ENCODE measurements around the gene FTSJ3. TPM values are rescaled to one million over a fixed set of nuclear protein-coding genes. Genes with fewer than 3 reads are reported as not detected.
"Not testable (repeated sequence)": the region's sequence is repeated elsewhere in the genome, so short reads cannot be mapped to it uniquely, and the experiment has no call there.

FTSJ3 gene, protein sequence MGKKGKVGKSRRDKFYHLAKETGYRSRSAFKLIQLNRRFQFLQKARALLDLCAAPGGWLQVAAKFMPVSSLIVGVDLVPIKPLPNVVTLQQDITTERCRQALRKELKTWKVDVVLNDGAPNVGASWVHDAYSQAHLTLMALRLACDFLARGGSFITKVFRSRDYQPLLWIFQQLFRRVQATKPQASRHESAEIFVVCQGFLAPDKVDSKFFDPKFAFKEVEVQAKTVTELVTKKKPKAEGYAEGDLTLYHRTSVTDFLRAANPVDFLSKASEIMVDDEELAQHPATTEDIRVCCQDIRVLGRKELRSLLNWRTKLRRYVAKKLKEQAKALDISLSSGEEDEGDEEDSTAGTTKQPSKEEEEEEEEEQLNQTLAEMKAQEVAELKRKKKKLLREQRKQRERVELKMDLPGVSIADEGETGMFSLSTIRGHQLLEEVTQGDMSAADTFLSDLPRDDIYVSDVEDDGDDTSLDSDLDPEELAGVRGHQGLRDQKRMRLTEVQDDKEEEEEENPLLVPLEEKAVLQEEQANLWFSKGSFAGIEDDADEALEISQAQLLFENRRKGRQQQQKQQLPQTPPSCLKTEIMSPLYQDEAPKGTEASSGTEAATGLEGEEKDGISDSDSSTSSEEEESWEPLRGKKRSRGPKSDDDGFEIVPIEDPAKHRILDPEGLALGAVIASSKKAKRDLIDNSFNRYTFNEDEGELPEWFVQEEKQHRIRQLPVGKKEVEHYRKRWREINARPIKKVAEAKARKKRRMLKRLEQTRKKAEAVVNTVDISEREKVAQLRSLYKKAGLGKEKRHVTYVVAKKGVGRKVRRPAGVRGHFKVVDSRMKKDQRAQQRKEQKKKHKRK
- 82.0 and 85.1 TPM in 2 replicates for total RNA-seq

DNA sequence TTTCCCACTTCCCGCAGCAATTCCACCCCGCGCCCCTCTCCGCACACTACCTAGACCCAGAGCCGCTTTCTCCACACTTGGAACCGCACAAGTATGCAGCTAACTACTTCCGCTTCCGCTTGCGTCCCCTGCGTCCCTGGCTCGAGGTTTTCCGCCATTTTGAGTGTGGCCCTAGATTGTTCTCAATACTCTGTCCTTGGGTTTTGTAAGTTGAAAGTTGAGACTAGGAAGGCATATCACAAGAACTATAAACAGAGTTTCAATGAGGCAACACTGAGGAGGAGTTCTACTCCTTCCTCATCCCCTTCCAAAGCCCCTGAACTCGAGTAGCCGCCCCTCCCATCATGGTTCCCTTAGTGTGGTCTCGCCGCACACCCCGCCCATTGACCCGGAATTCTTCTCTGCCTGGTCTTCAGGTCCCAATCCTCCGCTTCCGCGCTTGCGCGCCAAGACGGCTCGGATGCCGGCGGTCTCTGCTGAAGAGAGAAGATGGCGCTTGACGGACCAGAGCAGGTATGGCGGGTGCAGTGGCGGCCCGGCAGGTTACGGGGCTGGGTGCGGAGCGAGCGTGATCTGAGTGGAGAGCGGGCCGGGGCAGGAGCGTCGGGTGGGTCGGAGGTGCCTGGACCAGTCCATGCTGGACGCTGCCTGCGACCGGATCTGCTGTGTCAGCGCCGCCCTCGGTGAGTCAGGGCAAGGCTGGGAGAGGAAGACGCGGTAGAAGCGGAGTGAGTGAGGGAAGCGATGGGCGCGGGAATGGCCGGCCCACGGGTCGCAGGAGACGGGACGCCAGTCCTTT lies at the start of gene FTSJ3, which contains the start of gene PSMC5:
Gene FTSJ3 (minus strand): TSS at position 662 of the 799 bp plus-strand sequence. CDS start 761 bp downstream, outside the sequence.
Gene PSMC5 (plus strand): TSS at position 430 of the 799 bp plus-strand sequence. CDS start 60 bp downstream, at position 490.
- Mint-ChIP-seq H3K4me1 (peaks cover 75% of the 10 kb centered on the region), H3K4me3 (peak within 1 kb of the TSS; percentile 98), H3K9me3 (no peaks in the 10 kb centered on the region), H3K27ac (peak within 1 kb of the TSS; percentile 100), H3K27me3 (no peaks in the 10 kb centered on the region), H3K36me3 (ENCODE audit: low read depth) (peaks cover 90% of the 10 kb centered on the region)
- ATAC-seq (ENCODE audit: low read depth) (peak; percentile 95), DNase-seq (peak; percentile 90)
- ChIA-PET CTCF (interaction anchor here (1.4 to 1.5 kb wide), 2 partner anchors 16 to 22 kb away, joined by 4 to 5 read pairs; partner anchors contain the start of gene SMARCD2), POLR2A (interaction anchor here (0.6 to 5.9 kb wide), 17 partner anchors 10 to 680 kb away, joined by 3 to 112 read pairs (median 4); partner anchors contain the start of genes CCDC47, CD79B, CEP95 and DDX42)
- intact Hi-C loops (cut with micrococcal nuclease), result loop anchor here (1.0 to 2.0 kb wide), 9 partner anchors 8 to 680 kb away; partner anchors contain the start of genes CCDC47, CEP95, CYB561 and DDX5
- TF ChIP-seq, protein P1, sequence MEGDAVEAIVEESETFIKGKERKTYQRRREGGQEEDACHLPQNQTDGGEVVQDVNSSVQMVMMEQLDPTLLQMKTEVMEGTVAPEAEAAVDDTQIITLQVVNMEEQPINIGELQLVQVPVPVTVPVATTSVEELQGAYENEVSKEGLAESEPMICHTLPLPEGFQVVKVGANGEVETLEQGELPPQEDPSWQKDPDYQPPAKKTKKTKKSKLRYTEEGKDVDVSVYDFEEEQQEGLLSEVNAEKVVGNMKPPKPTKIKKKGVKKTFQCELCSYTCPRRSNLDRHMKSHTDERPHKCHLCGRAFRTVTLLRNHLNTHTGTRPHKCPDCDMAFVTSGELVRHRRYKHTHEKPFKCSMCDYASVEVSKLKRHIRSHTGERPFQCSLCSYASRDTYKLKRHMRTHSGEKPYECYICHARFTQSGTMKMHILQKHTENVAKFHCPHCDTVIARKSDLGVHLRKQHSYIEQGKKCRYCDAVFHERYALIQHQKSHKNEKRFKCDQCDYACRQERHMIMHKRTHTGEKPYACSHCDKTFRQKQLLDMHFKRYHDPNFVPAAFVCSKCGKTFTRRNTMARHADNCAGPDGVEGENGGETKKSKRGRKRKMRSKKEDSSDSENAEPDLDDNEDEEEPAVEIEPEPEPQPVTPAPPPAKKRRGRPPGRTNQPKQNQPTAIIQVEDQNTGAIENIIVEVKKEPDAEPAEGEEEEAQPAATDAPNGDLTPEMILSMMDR (IDR thresholded peaks at IDR 0.05), result no peak

- H3K27ac Mint-ChIP-seq; H3K27me3 Mint-ChIP-seq; DNase-seq; intact Hi-C loops (cut with micrococcal nuclease); H3K36me3 Mint-ChIP-seq (ENCODE audit: low read depth); ATAC-seq (ENCODE audit: low read depth); H3K9me3 Mint-ChIP-seq; CTCF ChIA-PET; POLR2A ChIA-PET; H3K4me3 Mint-ChIP-seq: not testable (repeated sequence)
- peaks cover 11% of the 10 kb centered on the region for H3K4me1 Mint-ChIP-seq
These were observed 47.2 kb upstream of the FTSJ3 start for GRCh38 chr17:63874693-63875092.

GRCh38 chr17:63874061-63874626 lies 46.7 kb upstream of the FTSJ3 start:
- DNase-seq; intact Hi-C loops (cut with micrococcal nuclease); H3K27me3 Mint-ChIP-seq; H3K36me3 Mint-ChIP-seq (ENCODE audit: low read depth); H3K4me3 Mint-ChIP-seq; CTCF ChIA-PET; H3K27ac Mint-ChIP-seq; H3K9me3 Mint-ChIP-seq; POLR2A ChIA-PET: not testable (repeated sequence)
- H3K4me1 Mint-ChIP-seq, result peaks cover 11% of the 10 kb centered on the region
- ATAC-seq (ENCODE audit: low read depth), result peak; percentile 59

GRCh38 chr17:63873577-63873976 lies 46.1 kb upstream of the FTSJ3 start, which contains the start of gene CSH2:
TSS of gene CSH2 (minus strand) at chr17:63873677. CDS start at chr17:63873614, 63 bp downstream.
- POLR2A ChIA-PET; H3K4me3 Mint-ChIP-seq; H3K27ac Mint-ChIP-seq; H3K4me1 Mint-ChIP-seq; CTCF ChIA-PET; DNase-seq; intact Hi-C loops (cut with micrococcal nuclease); ATAC-seq (ENCODE audit: low read depth); H3K9me3 Mint-ChIP-seq; H3K36me3 Mint-ChIP-seq (ENCODE audit: low read depth); H3K27me3 Mint-ChIP-seq: not testable (repeated sequence)

DNA sequence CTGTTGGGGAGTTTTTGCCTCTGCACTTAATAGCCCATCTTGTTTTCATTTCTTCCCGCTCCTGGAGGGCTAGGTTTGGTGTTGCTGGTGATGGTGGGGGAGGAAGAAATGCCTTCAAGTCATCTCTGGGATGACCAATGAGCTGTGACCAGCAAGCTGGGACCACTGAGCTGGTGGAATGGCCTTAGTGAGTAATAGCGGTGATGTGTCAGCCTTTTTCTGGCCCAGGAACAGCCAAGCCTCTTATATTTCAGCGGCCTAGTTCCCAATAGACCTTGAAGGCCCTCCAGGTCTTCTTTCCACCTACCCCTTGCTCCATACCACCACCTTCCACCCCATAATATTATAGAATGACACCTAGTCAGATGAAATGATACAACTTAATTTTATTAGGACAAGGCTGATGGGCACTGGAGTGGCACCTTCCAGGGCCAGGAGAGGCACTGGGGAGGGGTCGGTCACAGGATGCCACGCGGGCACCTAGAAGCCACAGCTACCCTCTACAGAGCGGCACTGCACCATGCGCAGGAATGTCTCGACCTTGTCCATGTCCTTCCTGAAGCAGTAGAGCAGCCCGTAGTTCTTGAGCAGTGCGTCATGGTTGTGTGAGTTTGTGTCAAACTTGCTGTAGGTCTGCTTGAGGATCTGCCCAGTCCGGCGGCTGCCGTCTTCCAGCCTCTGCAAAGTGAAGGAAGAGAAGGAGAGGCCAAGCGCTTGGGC lies 44.3 kb upstream of the FTSJ3 start:
- H3K27ac Mint-ChIP-seq; H3K27me3 Mint-ChIP-seq; H3K36me3 Mint-ChIP-seq (ENCODE audit: low read depth); H3K4me3 Mint-ChIP-seq; POLR2A ChIA-PET; H3K4me1 Mint-ChIP-seq; H3K9me3 Mint-ChIP-seq; DNase-seq; intact Hi-C loops (cut with micrococcal nuclease); CTCF ChIA-PET; ATAC-seq (ENCODE audit: low read depth): not testable (repeated sequence)

DNA sequence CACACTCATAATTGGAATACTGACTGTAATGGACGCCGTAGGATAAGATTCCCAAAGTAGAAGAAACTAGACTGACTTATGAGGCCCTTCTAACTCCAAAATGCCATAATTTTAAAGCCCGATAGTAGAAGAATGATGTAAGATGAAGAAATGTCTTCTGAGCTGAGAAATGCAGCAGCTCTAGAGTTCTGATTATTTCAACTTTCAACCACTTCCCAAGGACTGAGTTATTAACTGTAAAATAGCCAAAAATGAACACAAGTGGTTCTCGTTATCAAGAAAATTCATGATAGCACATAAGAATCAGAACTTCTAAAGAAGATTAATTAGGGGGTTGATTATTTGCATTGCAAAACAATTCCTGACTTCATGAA lies 42.8 kb upstream of the FTSJ3 start:
- intact Hi-C loops (cut with micrococcal nuclease); H3K27me3 Mint-ChIP-seq; ATAC-seq (ENCODE audit: low read depth); H3K27ac Mint-ChIP-seq; CTCF ChIA-PET; H3K4me1 Mint-ChIP-seq; DNase-seq; POLR2A ChIA-PET; H3K4me3 Mint-ChIP-seq; H3K9me3 Mint-ChIP-seq; H3K36me3 Mint-ChIP-seq (ENCODE audit: low read depth): not testable (repeated sequence)

GRCh38 chr17:63869491-63870291 lies 42.2 kb upstream of the FTSJ3 start:
- H3K36me3 Mint-ChIP-seq (ENCODE audit: low read depth); ATAC-seq (ENCODE audit: low read depth); H3K4me3 Mint-ChIP-seq; H3K4me1 Mint-ChIP-seq; H3K9me3 Mint-ChIP-seq; POLR2A ChIA-PET; intact Hi-C loops (cut with micrococcal nuclease); DNase-seq; H3K27ac Mint-ChIP-seq; H3K27me3 Mint-ChIP-seq: not testable (repeated sequence)
- CTCF ChIA-PET, result interaction anchor here (0.6 to 1.0 kb wide), 3 partner anchors 13 to 242 kb away, joined by 3 read pairs; no protein-coding TSS in a partner anchor

DNA sequence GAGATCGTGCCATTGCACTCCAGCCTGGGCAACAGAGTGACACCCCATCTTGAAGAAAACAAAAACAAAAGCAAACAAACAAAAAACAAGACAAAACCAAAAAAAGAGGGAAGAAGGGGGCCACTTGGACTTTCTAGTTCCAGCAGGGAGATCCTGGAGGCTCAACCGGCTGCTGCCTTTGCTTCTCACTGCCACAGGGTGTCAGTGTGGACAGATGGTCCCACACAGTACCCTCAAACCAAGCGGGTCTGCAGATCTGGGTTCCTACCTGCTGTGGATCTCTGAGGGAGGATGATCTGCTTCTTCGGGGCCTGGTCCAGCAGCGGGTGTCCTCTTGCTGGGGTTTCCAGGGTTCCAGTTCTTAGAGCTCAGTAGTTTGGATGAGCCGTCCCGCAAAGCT lies 39.2 kb upstream of the FTSJ3 start:
- CTCF ChIA-PET, result interaction anchor here (1.0 to 2.1 kb wide), 5 partner anchors 9 to 302 kb away, joined by 3 to 10 read pairs (median 4); partner anchors contain the start of gene GH2
- ATAC-seq (ENCODE audit: low read depth); H3K27ac Mint-ChIP-seq; DNase-seq; intact Hi-C loops (cut with micrococcal nuclease); H3K4me3 Mint-ChIP-seq; H3K36me3 Mint-ChIP-seq (ENCODE audit: low read depth); H3K27me3 Mint-ChIP-seq; H3K4me1 Mint-ChIP-seq; H3K9me3 Mint-ChIP-seq: not testable (repeated sequence)
- POLR2A ChIA-PET, result interaction anchor here (0.6 to 0.7 kb wide), 2 partner anchors 9 to 23 kb away, joined by 4 read pairs; no protein-coding TSS in a partner anchor

Data from activated B cell treated with CpG ODN at 0.5 μM for 24 hours (primary cell).